AG09319 (cell line): ENCODE results near the gene ULBP1.
"Not testable (repeated sequence)": the region's sequence is repeated elsewhere in the genome, so short reads cannot be mapped to it uniquely, and the experiment has no call there.

Experiments
- DNase-seq: peaks from one replicate; pipeline ENCODE4 v3.0.0-alpha.2; 2010; ENCODE audit warnings: low read depth; ENCODE audit errors: extremely low read depth
- CTCF ChIP-seq: IDR thresholded peaks from 2 replicates; pipeline ENCODE4 v1.5.1; 2011; ENCODE audit warnings: low read depth, mild to moderate bottlenecking, inconsistent platforms, low read length, moderate library complexity

The ULBP1 gene

GRCh38 chr6:149969635-149970034 lies 5.9 kb downstream of the ULBP1 start:
- no peak for TF ChIP-seq CTCF
- no peak for DNase-seq

- DNase-seq = not testable (repeated sequence)
Observed at GRCh38 chr6:149974394-149974793, 10.7 kb downstream of the ULBP1 start.

- TF ChIP-seq CTCF = no peak
- no peak for DNase-seq
Observed at GRCh38 chr6:149974825-149975224, 11.1 kb downstream of the ULBP1 start.

GRCh38 chr6:149975400-149975799 lies 11.7 kb downstream of the ULBP1 start:
- TF ChIP-seq CTCF = no peak
- DNase-seq = no peak

- TF ChIP-seq CTCF = no peak
- DNase-seq = no peak
Observed at GRCh38 chr6:149977221-149977620, 13.5 kb downstream of the ULBP1 start.

GRCh38 chr6:149978610-149979009 lies 14.9 kb downstream of the ULBP1 start:
- no peak for TF ChIP-seq CTCF

GRCh38 chr6:149979293-149979692 lies 15.6 kb downstream of the ULBP1 start:
- TF ChIP-seq CTCF = no peak
- no peak for DNase-seq

More at GRCh38 chr6:149978610-149979009, 14.9 kb downstream of the ULBP1 start:
- DNase-seq = no peak

GRCh38 chr6:149983145-149983544 lies 19.4 kb downstream of the ULBP1 start:
- DNase-seq = no peak
- no peak for TF ChIP-seq CTCF
